B cell (primary cell): ENCODE data around the gene UBE2G2. TPM values are rescaled to one million over a fixed set of nuclear protein-coding genes. Genes with fewer than 3 reads are reported as not detected.

Experiments
- ATAC-seq: fragments of 200-7000 bp; cut with Tn5 transposase; one replicate; pipeline ENCODE4 v1.10.0; 2021; ENCODE audit warnings: low read depth, mild to moderate bottlenecking, moderate number of reproducible peaks, moderate library complexity
- CTCF ChIA-PET: fragments of 350-600 bp; sonication (Branson Sonifier 250); formaldehyde crosslinking; loops from one replicate; lab custom pipeline; 2021; ENCODE audit warnings: antibody characterized with exemption, inconsistent platforms; lab: Charles Lee
- POLR2A ChIA-PET: fragments of 350-600 bp; sonication (Branson Sonifier 250); formaldehyde crosslinking; loops from one replicate; lab custom pipeline; 2021; ENCODE audit warnings: antibody characterized with exemption; lab: Charles Lee
- DNase-seq: peaks from one replicate; pipeline ENCODE4 v3.0.0; 2013
- H2AFZ ChIP-seq: 2 replicates; pipeline ENCODE4 v1.6.1; 2012; ENCODE audit warnings: mild to moderate bottlenecking, low read depth, low read length; ENCODE audit not compliant: insufficient read depth, poor library complexity, severe bottlenecking
- H3K27ac ChIP-seq, 2 donors: 1 replicate in 1 of 2; 2 replicates in 1 of 2; pipeline ENCODE4 v1.5.1; 2012 to 2013; ENCODE audit warnings: low read length in 2 of 2, mild to moderate bottlenecking in 2 of 2, moderate library complexity in 1 of 2
- H3K27me3 ChIP-seq, 4 experiments: fragments of 200-600 bp in 1 of 4; sonication (generic) in 1 of 4; replicated peaks in 1 of 4; 1 replicate in 2 of 4; 2 replicates in 2 of 4; pipeline versions ENCODE4 v1.6.1 to v1.7.0; 2013 to 2016; ENCODE audit warnings: low read length in 3 of 4, mild to moderate bottlenecking in 2 of 4, mixed read lengths in 1 of 4, moderate library complexity in 1 of 4; ENCODE audit not compliant: insufficient read depth in 4 of 4, control insufficient read depth in 3 of 4; ENCODE audit errors: control extremely low read depth in 1 of 4
- H3K36me3 ChIP-seq, 2 experiments: replicated peaks in 1 of 2; 1 replicate in 1 of 2; 2 replicates in 1 of 2; pipeline versions ENCODE4 v1.6.1 to v1.7.1; 2013; ENCODE audit warnings: low read length in 1 of 2; ENCODE audit not compliant: insufficient read depth in 2 of 2, control insufficient read depth in 1 of 2; ENCODE audit errors: control extremely low read depth in 1 of 2, extremely low read depth in 1 of 2
- H3K4me1 ChIP-seq, 2 donors: fragments of 200-600 bp in 1 of 2; sonication (generic) in 1 of 2; 1 replicate in 1 of 2; 2 replicates in 1 of 2; pipeline versions ENCODE4 v1.5.1 to v1.6.1; 2013 to 2017; ENCODE audit warnings: low read length in 2 of 2; ENCODE audit not compliant: control insufficient read depth in 2 of 2, insufficient read depth in 2 of 2
- H3K4me2 ChIP-seq: replicated peaks from 2 replicates; pipeline ENCODE3; 2012; ENCODE audit warnings: mild to moderate bottlenecking, low read depth, low read length; ENCODE audit not compliant: poor library complexity, severe bottlenecking
- H3K4me3 ChIP-seq, 5 experiments: fragments of 200-600 bp in 1 of 5; sonication (generic) in 1 of 5; 1 replicate in 3 of 5; 2 replicates in 2 of 5; pipeline versions ENCODE4 v1.5.1 to v1.7.0; 2011 to 2016; ENCODE audit warnings: low read length in 4 of 5, mild to moderate bottlenecking in 4 of 5, low read depth in 2 of 5, control low read depth in 1 of 5, moderate library complexity in 1 of 5; ENCODE audit not compliant: insufficient read depth in 1 of 5; ENCODE audit errors: control extremely low read depth in 1 of 5, extremely low read depth in 1 of 5
- H3K79me2 ChIP-seq: fragments of 200-600 bp; sonication (generic); one replicate; pipeline ENCODE4 v1.6.0; 2016; ENCODE audit warnings: low read length; ENCODE audit not compliant: control insufficient read depth, insufficient read depth
- H3K9ac ChIP-seq: fragments of 200-600 bp; sonication (generic); 2 replicates; pipeline ENCODE4 v1.6.1; 2017; ENCODE audit warnings: mild to moderate bottlenecking, low read length, moderate library complexity
- H3K9me3 ChIP-seq, 3 donors: one replicate each; pipeline versions ENCODE4 v1.6.1 to v1.7.1; 2013; ENCODE audit warnings: low read length in 2 of 3; ENCODE audit not compliant: control insufficient read depth in 2 of 3, insufficient read depth in 1 of 3; ENCODE audit errors: control extremely low read depth in 1 of 3
- H4K20me1 ChIP-seq: 2 replicates; pipeline ENCODE4 v1.6.0; 2012; ENCODE audit warnings: mild to moderate bottlenecking, low read length; ENCODE audit not compliant: insufficient read depth, control insufficient read depth, poor library complexity, severe bottlenecking
- H3K27ac Mint-ChIP-seq: one replicate; pipeline ENCODE4 v1.8.0; 2021; ENCODE audit warnings: mixed read lengths
- H3K27me3 Mint-ChIP-seq: one replicate; pipeline ENCODE4 v1.8.0; 2021; ENCODE audit warnings: mixed read lengths
- H3K4me1 Mint-ChIP-seq: one replicate; pipeline ENCODE4 v1.8.0; 2021; ENCODE audit warnings: mixed read lengths
- H3K4me3 Mint-ChIP-seq: one replicate; pipeline ENCODE4 v1.8.0; 2021; ENCODE audit warnings: mixed read lengths
- H3K9me3 Mint-ChIP-seq: one replicate; pipeline ENCODE4 v1.8.0; 2022; ENCODE audit warnings: mixed read lengths; ENCODE audit not compliant: insufficient read depth
- CTCF ChIP-seq: fragments of 200-600 bp; IDR thresholded peaks from one replicate; pipeline ENCODE4 v1.8.0; 2022; ENCODE audit warnings: antibody characterized with exemption, mild to moderate bottlenecking
- EZH2 ChIP-seq: IDR thresholded peaks from 2 replicates; pipeline ENCODE4 v1.6.1; 2012; ENCODE audit warnings: borderline replicate concordance, low read depth, mild to moderate bottlenecking, moderate library complexity, low read length; ENCODE audit not compliant: insufficient read depth, poor library complexity, severe bottlenecking
- WGBS: methylation state at CpG from one replicate; pipeline ENCODE4 v1.1.5; 2013; ENCODE audit warnings: missing lambda C conversion rate; ENCODE audit not compliant: insufficient coverage; 5-methylcytosine and 5-hydroxymethylcytosine counted together
- intact Hi-C: fragments of 100-400 bp; cut with micrococcal nuclease; formaldehyde crosslinking; loops from one replicate; pipeline ENCODE4 v1.10.0; 2022
- polyA plus RNA-seq: library from polyadenylated mRNA; depleted of rRNA; stranded (reverse); fragments of >200 nt; gene quantifications from 2 replicates; pipeline ENCODE4 v1.2.3, GENCODE V29; 2012
- total RNA-seq, 2 donors: library from RNA; stranded (reverse); fragments of 120-200 nt in 1 of 2; gene quantifications; 1 replicate in 1 of 2; 2 replicates in 1 of 2; pipeline versions ENCODE4 v1.2.3 to v1.2.4, GENCODE V29; 2013 to 2022

UBE2G2 gene
- total and polyA plus RNA-seq, 2 donors (not counting 1 experiment from before 2014, with no cell fraction given) = 96.4 to 109 TPM

- CTCF ChIA-PET = interaction anchor here (0.5 kb wide), 1 partner anchor 385 kb away, joined by 3 read pairs; no protein-coding TSS in a partner anchor
- Histone ChIP-seq H3K4me2 (no peak overlapping the region), H4K20me1 (no peaks in the 10 kb centered on the region), H3K79me2 (no peaks in the 10 kb centered on the region), H3K27ac (no peak overlapping the region), H3K4me1 (no peaks in the 10 kb centered on the region), H3K36me3 (no peaks in the 10 kb centered on the region), H3K9ac (no peak overlapping the region), H3K9me3 (peaks cover 5 to 43% (median 22%) of the 10 kb centered on the region in 3 donors), H3K4me3 (no peak overlapping the region), H3K27me3 (peaks cover 0 to 4% (median 0%) of the 10 kb centered on the region in 4 experiments), H2AFZ (no peak overlapping the region)
- POLR2A ChIA-PET = no interaction called here
- Mint-ChIP-seq H3K9me3 (no peaks in the 10 kb centered on the region), H3K27me3 (peaks cover 9% of the 10 kb centered on the region), H3K4me3 (no peak overlapping the region), H3K4me1 (no peaks in the 10 kb centered on the region), H3K27ac (no peak overlapping the region)
- 94% methylated on average over 6 of the region's 7 CpGs for WGBS
- ATAC-seq = no peak
- DNase-seq = no peak
- intact Hi-C loops = no loop called here
- no peak for TF ChIP-seq EZH2
- no peak for TF ChIP-seq CTCF
Observed at GRCh38 chr21:44740742-44741141, 60.9 kb downstream of the UBE2G2 start.

GRCh38 chr21:44739316-44739715 lies 62.3 kb downstream of the UBE2G2 start:
- Histone ChIP-seq H3K36me3 (no peaks in the 10 kb centered on the region), H3K9me3 (peaks cover 5 to 54% (median 22%) of the 10 kb centered on the region in 3 donors), H3K4me1 (no peaks in the 10 kb centered on the region), H3K9ac (no peak overlapping the region), H4K20me1 (no peaks in the 10 kb centered on the region), H3K4me3 (no peak overlapping the region), H3K27me3 (peaks cover 0 to 4% (median 0%) of the 10 kb centered on the region in 4 experiments), H3K79me2 (no peaks in the 10 kb centered on the region), H2AFZ (no peak overlapping the region), H3K27ac (no peak overlapping the region), H3K4me2 (no peak overlapping the region)
- ATAC-seq (no peak), DNase-seq (no peak)
- intact Hi-C loops = no loop called here
- ChIA-PET POLR2A (no interaction called here), CTCF (interaction anchor here (0.5 kb wide), 1 partner anchor 907 kb away, joined by 3 read pairs; no protein-coding TSS in a partner anchor)
- no peaks in the 10 kb centered on the region for H3K4me1 Mint-ChIP-seq
- WGBS = no CpG with 5 or more reads among the region's 1 CpG
- no peaks in the 10 kb centered on the region for H3K9me3 Mint-ChIP-seq
- H3K27ac Mint-ChIP-seq = no peak overlapping the region
- TF ChIP-seq CTCF (no peak), EZH2 (no peak)
- peaks cover 12% of the 10 kb centered on the region for H3K27me3 Mint-ChIP-seq
- H3K4me3 Mint-ChIP-seq = no peak overlapping the region
